H1 (cell line): ENCODE data around the gene TMEM178B. TPM values are rescaled to one million over a fixed set of nuclear protein-coding genes. Genes with fewer than 3 reads are reported as not detected.

Experiments used
- CTCF ChIA-PET: fragments of 300-600 bp; sonication (Branson Sonifier 250); formaldehyde crosslinking; loops from one replicate; lab custom pipeline; 2021; ENCODE audit not compliant: partially characterized antibody; lab: Charles Lee
- POLR2A ChIA-PET: fragments of 300-600 bp; sonication (Branson Sonifier 250); formaldehyde crosslinking; loops from one replicate; lab custom pipeline; 2021; ENCODE audit warnings: inconsistent platforms; ENCODE audit not compliant: partially characterized antibody; lab: Charles Lee
- DNase-seq, 2 experiments: peaks; one replicate each; pipeline versions ENCODE4 v3.0.0 to v3.0.0-alpha.2; 2010 to 2022; ENCODE audit warnings: low spot score in 2 of 2, low read depth in 1 of 2, mixed read lengths in 1 of 2
- FAIRE-seq: peaks from 2 replicates; lab custom pipeline; 2011; peaks lifted over from hg19 to GRCh38; lab: Jason Lieb, UNC
- H2AFZ ChIP-seq: 2 replicates; pipeline ENCODE4 v1.8.1; 2012; ENCODE audit warnings: low read length, inconsistent platforms
- H2AK5ac ChIP-seq: 2 replicates; pipeline ENCODE4 v1.6.1; 2013; ENCODE audit warnings: low read depth, low read length
- H2BK120ac ChIP-seq: replicated peaks from 2 replicates; pipeline ENCODE3; 2013; ENCODE audit warnings: low read depth, low read length, inconsistent platforms
- H2BK12ac ChIP-seq: 2 replicates; pipeline ENCODE4 v1.6.1; 2013; ENCODE audit warnings: low read depth, low read length
- H2BK15ac ChIP-seq: 2 replicates; pipeline ENCODE4 v1.6.1; 2013; ENCODE audit warnings: low read length
- H2BK20ac ChIP-seq: 2 replicates; pipeline ENCODE4 v1.6.1; 2013; ENCODE audit warnings: low read length
- H2BK5ac ChIP-seq: 2 replicates; pipeline ENCODE4 v1.6.1; 2013; ENCODE audit warnings: low read depth, low read length
- H3K14ac ChIP-seq: 2 replicates; pipeline ENCODE4 v1.6.1; 2013; ENCODE audit warnings: inconsistent platforms; ENCODE audit not compliant: insufficient read length
- H3K18ac ChIP-seq: 2 replicates; pipeline ENCODE4 v1.6.1; 2013; ENCODE audit warnings: low read length; ENCODE audit errors: extremely low read depth
- H3K23ac ChIP-seq: 2 replicates; pipeline ENCODE4 v1.6.1; 2013; ENCODE audit warnings: inconsistent platforms; ENCODE audit not compliant: insufficient read length
- H3K23me2 ChIP-seq: 2 replicates; pipeline ENCODE4 v1.6.1; 2013; ENCODE audit warnings: low read depth, low read length
- H3K27ac ChIP-seq: 2 replicates; pipeline ENCODE4 v1.6.1; 2011; ENCODE audit warnings: low read depth, low read length, inconsistent platforms
- H3K27me3 ChIP-seq, 4 experiments: replicated peaks in 1 of 4; 1 replicate in 1 of 4; 2 replicates in 3 of 4; pipeline versions ENCODE4 v1.6.1 to v1.8.1; 2011 to 2013; ENCODE audit warnings: low read length in 3 of 4, mild to moderate bottlenecking in 3 of 4, inconsistent platforms in 2 of 4, mixed read lengths in 2 of 4, moderate library complexity in 1 of 4; ENCODE audit not compliant: control insufficient read depth in 3 of 4, insufficient read depth in 3 of 4; ENCODE audit errors: extremely low read depth in 1 of 4
- H3K36me3 ChIP-seq, 4 experiments: 2 replicates each; pipeline versions ENCODE4 v1.6.1 to v1.8.1; 2011 to 2013; ENCODE audit warnings: mild to moderate bottlenecking in 4 of 4, low read length in 3 of 4, moderate library complexity in 2 of 4, control low read depth in 1 of 4, inconsistent platforms in 1 of 4; ENCODE audit not compliant: insufficient read depth in 4 of 4, control insufficient read depth in 2 of 4
- H3K4ac ChIP-seq: replicated peaks from 2 replicates; pipeline ENCODE3; 2013; ENCODE audit warnings: low read length, low read depth, mixed read lengths, inconsistent platforms; ENCODE audit not compliant: insufficient read length
- H3K4me1 ChIP-seq, 4 experiments: replicated peaks in 1 of 4; 1 replicate in 1 of 4; 2 replicates in 3 of 4; pipeline versions ENCODE4 v1.6.1 to v1.8.1; 2011 to 2013; ENCODE audit warnings: low read length in 3 of 4, inconsistent platforms in 2 of 4, mixed read lengths in 1 of 4; ENCODE audit not compliant: insufficient read depth in 4 of 4, control insufficient read depth in 3 of 4
- H3K4me2 ChIP-seq, 2 experiments: 2 replicates each; pipeline versions ENCODE4 v1.6.1 to v1.8.1; 2011 to 2013; ENCODE audit warnings: low read depth in 2 of 2, low read length in 2 of 2, control low read depth in 1 of 2, inconsistent platforms in 1 of 2, mild to moderate bottlenecking in 1 of 2; ENCODE audit not compliant: insufficient read depth in 1 of 2
- H3K4me3 ChIP-seq, 4 experiments: fragments of 200-600, 300-600 bp in 1 of 4; sonication (generic), shearing (Covaris generic), sonication (Bioruptor Twin) in 1 of 4; 2 replicates each; pipeline versions ENCODE4 v1.5.1 to v1.8.1; 2011 to 2016; ENCODE audit warnings: low read length in 4 of 4, low read depth in 3 of 4, control low read depth in 2 of 4, inconsistent platforms in 2 of 4, mild to moderate bottlenecking in 2 of 4, mixed read lengths in 1 of 4, moderate library complexity in 1 of 4; ENCODE audit not compliant: insufficient read depth in 2 of 4; ENCODE audit errors: extremely low read depth in 1 of 4
- H3K56ac ChIP-seq: replicated peaks from 2 replicates; pipeline ENCODE3; 2013; ENCODE audit warnings: low read depth, mild to moderate bottlenecking, mixed read lengths, low read length, inconsistent platforms; ENCODE audit not compliant: insufficient read length
- H3K79me1 ChIP-seq: 2 replicates; pipeline ENCODE4 v1.6.1; 2013; ENCODE audit warnings: low read depth, low read length, control low read depth
- H3K79me2 ChIP-seq, 2 experiments: 2 replicates each; pipeline versions ENCODE4 v1.6.1 to v1.8.1; 2012 to 2013; ENCODE audit warnings: low read length in 2 of 2, mild to moderate bottlenecking in 2 of 2, inconsistent platforms in 1 of 2; ENCODE audit not compliant: insufficient read depth in 2 of 2, control insufficient read depth in 1 of 2
- H3K9ac ChIP-seq, 4 experiments: replicated peaks in 1 of 4; 1 replicate in 1 of 4; 2 replicates in 3 of 4; pipeline versions ENCODE4 v1.6.1 to v1.8.1; 2011 to 2013; ENCODE audit warnings: low read depth in 3 of 4, low read length in 3 of 4, control low read depth in 2 of 4, mild to moderate bottlenecking in 2 of 4, moderate library complexity in 2 of 4, inconsistent platforms in 1 of 4; ENCODE audit errors: extremely low read depth in 1 of 4
- H3K9me3 ChIP-seq, 2 experiments: 2 replicates each; pipeline versions ENCODE4 v1.6.1 to v1.8.1; 2012 to 2013; ENCODE audit warnings: mild to moderate bottlenecking in 2 of 2, moderate library complexity in 2 of 2, control low read depth in 1 of 2, inconsistent platforms in 1 of 2, low read depth in 1 of 2, low read length in 1 of 2, mixed read lengths in 1 of 2; ENCODE audit not compliant: insufficient read depth in 2 of 2
- H4K20me1 ChIP-seq, 2 experiments: replicated peaks in 1 of 2; 2 replicates each; pipeline versions ENCODE3 to v1.8.1; 2011 to 2013; ENCODE audit warnings: inconsistent platforms in 2 of 2, low read length in 2 of 2, mild to moderate bottlenecking in 1 of 2; ENCODE audit not compliant: insufficient read depth in 2 of 2, control insufficient read depth in 1 of 2
- H4K5ac ChIP-seq: 2 replicates; pipeline ENCODE4 v1.6.1; 2013; ENCODE audit warnings: low read length, low read depth, mixed read lengths, inconsistent platforms; ENCODE audit not compliant: insufficient read length
- H4K8ac ChIP-seq: 2 replicates; pipeline ENCODE4 v1.8.0; 2013; ENCODE audit warnings: mild to moderate bottlenecking, moderate library complexity, low read length, inconsistent platforms; ENCODE audit not compliant: insufficient read depth; ENCODE audit errors: extremely low read depth
- H4K91ac ChIP-seq: replicated peaks from 2 replicates; pipeline ENCODE3; 2013; ENCODE audit warnings: low read length, mixed read lengths, inconsistent platforms; ENCODE audit not compliant: insufficient read length
- NANOG ChIP-seq: IDR thresholded peaks from 2 replicates; pipeline ENCODE4 v1.6.1; 2011; ENCODE audit warnings: low read length, low read depth, mild to moderate bottlenecking, inconsistent platforms; ENCODE audit not compliant: insufficient read depth, poor library complexity, severe bottlenecking
- WGBS, 2 experiments: shearing (Covaris generic) in 1 of 2; methylation state at CpG; one replicate each; pipeline versions ENCODE4 v1.1.6 to v1.1.7; 2013 to 2015; ENCODE audit warnings: low lambda C conversion rate in 2 of 2, mixed read lengths in 2 of 2, inconsistent platforms in 1 of 2, low coverage in 1 of 2, missing lambda C conversion rate in 1 of 2; ENCODE audit not compliant: insufficient replicate concordance in 2 of 2, insufficient coverage in 1 of 2, insufficient read length in 1 of 2; ENCODE audit errors: extremely low coverage in 1 of 2, missing lambda C conversion rate in 1 of 2; 5-methylcytosine and 5-hydroxymethylcytosine counted together
- polyA plus RNA-seq, 7 experiments: library from polyadenylated mRNA; depleted of rRNA in 3 of 7; stranded (reverse) in 5 of 7; unstranded in 2 of 7; fragments of >200 nt in 5 of 7; fragments of 200-250 nt in 2 of 7; gene quantifications; 1 replicate in 5 of 7; 2 replicates in 1 of 7; 4 replicates in 1 of 7; pipeline versions ENCODE4 v1.2.1 to v1.2.3, GENCODE V29; 2011 to 2013; ENCODE audit warnings: missing spikeins in 2 of 7, mixed read lengths in 2 of 7
- total RNA-seq: library from RNA; stranded (reverse); fragmentation: NEBNext Ultra II Directional; extraction: Animal tissue kit (Norgen Biotek cat#: 25700); gene quantifications from 2 replicates; pipeline ENCODE4 v1.2.1, GENCODE V29; 2021
- TF ChIP-seq, protein P1 (sequence below): IDR thresholded peaks from 2 replicates; pipeline ENCODE4 v1.6.1; 2011; ENCODE audit warnings: low read length, improper control_type of control experiment

Gene TMEM178B
- total and polyA plus RNA-seq, 2 of the 8 experiments (the other 6 are each of a cell fraction or from before 2014, with no cell fraction given): 5.3 to 18.1 TPM

DNA sequence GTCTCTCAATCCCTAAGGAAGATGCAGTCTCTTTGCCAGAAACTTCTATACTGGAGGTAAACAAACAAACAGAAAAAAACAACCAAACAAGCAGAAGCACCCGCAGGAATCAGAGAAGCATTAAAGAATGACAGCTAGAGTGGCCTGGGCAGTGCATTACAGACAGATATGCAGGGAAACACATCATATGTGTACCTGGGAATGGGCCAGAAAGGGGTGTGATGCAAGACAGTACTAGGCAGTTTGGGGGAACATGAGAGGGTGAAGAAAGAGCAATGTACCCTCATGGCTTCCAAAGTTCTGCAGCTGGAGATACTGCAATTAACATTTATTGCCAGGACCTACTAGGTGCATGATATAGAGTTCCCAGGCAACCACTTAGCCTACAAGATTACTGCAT is 177.3 kb downstream of the TMEM178B start:
- FAIRE-seq (no peak), DNase-seq (no peak)
- H4K8ac ChIP-seq: no peak overlapping the region
- H3K4me2 ChIP-seq: no peak overlapping the region
- H3K23ac ChIP-seq: no peak overlapping the region
- H3K56ac ChIP-seq: no peak overlapping the region
- H3K23me2 ChIP-seq: no peaks in the 10 kb centered on the region; the same call in 1 of the 2 replicates
- H4K5ac ChIP-seq: no peak overlapping the region
- H3K9ac ChIP-seq: no peak overlapping the region; a peak in 1 of 7 replicates
- WGBS, 2 experiments: 82% methylated on average over 1 of the region's 1 CpG; no CpG with 5 or more reads in 1 of the 2 experiments
- H3K18ac ChIP-seq: no peak overlapping the region
- no peak overlapping the region for H2BK120ac ChIP-seq
- H2BK5ac ChIP-seq: no peak overlapping the region
- ChIA-PET POLR2A (no interaction called here), CTCF (interaction anchor here (0.7 to 5.0 kb wide), 8 partner anchors 8 to 397 kb away, joined by 3 to 25 read pairs (median 3); no protein-coding TSS in a partner anchor)
- no peak overlapping the region for H3K14ac ChIP-seq
- TF ChIP-seq, protein P1, sequence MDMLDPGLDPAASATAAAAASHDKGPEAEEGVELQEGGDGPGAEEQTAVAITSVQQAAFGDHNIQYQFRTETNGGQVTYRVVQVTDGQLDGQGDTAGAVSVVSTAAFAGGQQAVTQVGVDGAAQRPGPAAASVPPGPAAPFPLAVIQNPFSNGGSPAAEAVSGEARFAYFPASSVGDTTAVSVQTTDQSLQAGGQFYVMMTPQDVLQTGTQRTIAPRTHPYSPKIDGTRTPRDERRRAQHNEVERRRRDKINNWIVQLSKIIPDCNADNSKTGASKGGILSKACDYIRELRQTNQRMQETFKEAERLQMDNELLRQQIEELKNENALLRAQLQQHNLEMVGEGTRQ: no peak
- TF ChIP-seq NANOG: no peak
- H3K79me1 ChIP-seq: no peaks in the 10 kb centered on the region; the same call in 1 of the 2 replicates
- H3K27ac ChIP-seq: no peak overlapping the region
- H2BK20ac ChIP-seq: no peak overlapping the region
- H3K79me2 ChIP-seq: no peaks in the 10 kb centered on the region; a peak in 1 of 4 replicates
- H3K4me3 ChIP-seq: no peak overlapping the region
- peaks cover 0 to 3% (median 0%) of the 10 kb centered on the region in 4 experiments; a peak in 1 of 7 replicates for H3K4me1 ChIP-seq
- H3K4ac ChIP-seq: no peak overlapping the region
- no peak overlapping the region for H2BK15ac ChIP-seq
- H2AFZ ChIP-seq: no peak overlapping the region
- H2AK5ac ChIP-seq: no peak overlapping the region
- no peak overlapping the region for H4K91ac ChIP-seq
- peaks cover 0 to 2% of the 10 kb centered on the region in 2 experiments for H4K20me1 ChIP-seq
- H2BK12ac ChIP-seq: no peak overlapping the region
- no peaks in the 10 kb centered on the region for H3K27me3 ChIP-seq
- no peaks in the 10 kb centered on the region for H3K36me3 ChIP-seq
- no peaks in the 10 kb centered on the region for H3K9me3 ChIP-seq
